NB4 (cell line): Measurements from ENCODE around the gene DAPK1.

ENCODE experiments used
- MAX ChIP-seq: IDR thresholded peaks from 2 replicates; pipeline ENCODE4 v1.6.1; 2011; ENCODE audit warnings: low read depth, low read length
- POLR2A ChIP-seq: IDR thresholded peaks from 2 replicates; pipeline ENCODE4 v1.6.1; 2011; ENCODE audit warnings: mild to moderate bottlenecking; ENCODE audit not compliant: insufficient read length; ENCODE audit errors: extremely low read depth
- TF ChIP-seq, protein P1 (sequence below): IDR thresholded peaks from one replicate; pipeline ENCODE4 v1.5.1; 2012; ENCODE audit warnings: low read depth, low read length

DNA sequence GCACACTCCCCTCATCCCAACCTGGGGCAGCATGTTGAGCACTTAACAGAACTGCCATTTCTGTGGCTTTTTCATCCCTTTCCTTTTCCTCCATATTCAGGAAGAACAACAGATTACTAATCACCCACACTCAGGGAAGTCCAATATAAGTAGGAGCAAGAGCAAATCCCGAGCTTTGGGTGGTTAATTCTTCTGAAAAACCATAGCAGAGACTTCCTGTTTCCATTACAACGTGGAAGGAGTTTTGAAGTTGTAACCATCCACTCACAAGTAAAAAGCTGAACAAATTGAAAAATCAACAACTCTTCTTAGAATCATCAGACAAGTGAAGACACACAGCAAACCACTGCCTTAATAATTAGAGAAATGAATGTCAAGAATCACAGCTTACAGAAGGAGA is 236.4 kb downstream of the DAPK1 start:
- TF ChIP-seq, protein P1, sequence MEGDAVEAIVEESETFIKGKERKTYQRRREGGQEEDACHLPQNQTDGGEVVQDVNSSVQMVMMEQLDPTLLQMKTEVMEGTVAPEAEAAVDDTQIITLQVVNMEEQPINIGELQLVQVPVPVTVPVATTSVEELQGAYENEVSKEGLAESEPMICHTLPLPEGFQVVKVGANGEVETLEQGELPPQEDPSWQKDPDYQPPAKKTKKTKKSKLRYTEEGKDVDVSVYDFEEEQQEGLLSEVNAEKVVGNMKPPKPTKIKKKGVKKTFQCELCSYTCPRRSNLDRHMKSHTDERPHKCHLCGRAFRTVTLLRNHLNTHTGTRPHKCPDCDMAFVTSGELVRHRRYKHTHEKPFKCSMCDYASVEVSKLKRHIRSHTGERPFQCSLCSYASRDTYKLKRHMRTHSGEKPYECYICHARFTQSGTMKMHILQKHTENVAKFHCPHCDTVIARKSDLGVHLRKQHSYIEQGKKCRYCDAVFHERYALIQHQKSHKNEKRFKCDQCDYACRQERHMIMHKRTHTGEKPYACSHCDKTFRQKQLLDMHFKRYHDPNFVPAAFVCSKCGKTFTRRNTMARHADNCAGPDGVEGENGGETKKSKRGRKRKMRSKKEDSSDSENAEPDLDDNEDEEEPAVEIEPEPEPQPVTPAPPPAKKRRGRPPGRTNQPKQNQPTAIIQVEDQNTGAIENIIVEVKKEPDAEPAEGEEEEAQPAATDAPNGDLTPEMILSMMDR = no peak
- no peak for TF ChIP-seq POLR2A
- no peak for TF ChIP-seq MAX
